Activated T-helper 1 cell treated with anti-CD3 and anti-CD28 coated beads, Interleukin-12 subunit alpha, Interleukin-12 subunit beta, Interleukin-2, Interleukin-4 antibody, amounts not matched to agents 30 ng/mL and 10 ng/mL and 1 ng/mL, durations not matched to agents 14 hours and 24 hours and 36 hours (primary cell): Measurements from ENCODE around the gene CKMT1B. TPM values are rescaled to one million over a fixed set of nuclear protein-coding genes. Genes with fewer than 3 reads are reported as not detected.
"Not testable (repeated sequence)": the region's sequence is repeated elsewhere in the genome, so short reads cannot be mapped to it uniquely, and the experiment has no call there.

ENCODE experiments used
- DNase-seq: peaks from one replicate; pipeline ENCODE4 v3.0.0; 2021; ENCODE audit warnings: low spot score
- H3K27ac Mint-ChIP-seq: one replicate; pipeline ENCODE4 v1.8.0; 2021; ENCODE audit warnings: mild to moderate bottlenecking, mixed read lengths
- H3K27me3 Mint-ChIP-seq: one replicate; pipeline ENCODE4 v1.8.0; 2022; ENCODE audit warnings: mild to moderate bottlenecking, moderate library complexity, mixed read lengths; ENCODE audit not compliant: insufficient read depth
- H3K36me3 Mint-ChIP-seq: one replicate; pipeline ENCODE4 v1.8.0; 2021; ENCODE audit warnings: low read depth, mixed read lengths
- H3K4me1 Mint-ChIP-seq: one replicate; pipeline ENCODE4 v1.8.0; 2021; ENCODE audit warnings: low read depth, mixed read lengths
- H3K4me3 Mint-ChIP-seq: one replicate; pipeline ENCODE4 v1.8.0; 2021; ENCODE audit warnings: mild to moderate bottlenecking, moderate library complexity, mixed read lengths
- H3K9me3 Mint-ChIP-seq: one replicate; pipeline ENCODE4 v1.8.0; 2021; ENCODE audit warnings: mixed read lengths
- intact Hi-C: fragments of 100-400 bp; cut with micrococcal nuclease; formaldehyde crosslinking; loops from one replicate; pipeline ENCODE4 v1.15.1; 2024
- total RNA-seq: library from RNA; stranded (reverse); gene quantifications from 2 replicates; pipeline ENCODE4 v1.2.3, GENCODE V29; 2022

CKMT1B gene
- total RNA-seq, 1 donor from 2014 or later = 0.86 TPM

DNA sequence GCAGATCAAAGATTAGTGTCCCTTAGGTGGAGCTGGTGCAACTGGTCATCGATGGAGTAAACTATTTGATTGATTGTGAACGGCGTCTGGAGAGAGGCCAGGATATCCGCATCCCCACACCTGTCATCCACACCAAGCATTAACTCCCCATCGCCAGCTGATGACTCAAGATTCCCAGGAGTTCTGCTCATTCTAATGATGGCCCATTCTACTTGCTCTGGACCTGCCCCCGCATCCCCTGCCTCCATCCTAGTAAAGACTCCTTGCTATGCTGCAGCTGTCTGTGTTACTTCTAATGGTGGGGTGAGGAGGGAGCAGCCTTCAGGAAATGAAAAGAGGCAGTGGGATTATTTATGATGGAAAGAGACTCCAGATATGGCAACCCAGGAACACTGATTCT lies 5.3 kb downstream of the CKMT1B start:
- H3K36me3 Mint-ChIP-seq, H3K4me1 Mint-ChIP-seq, DNase-seq, intact Hi-C loops, H3K4me3 Mint-ChIP-seq, H3K27ac Mint-ChIP-seq, H3K9me3 Mint-ChIP-seq, H3K27me3 Mint-ChIP-seq: not testable (repeated sequence)

DNA sequence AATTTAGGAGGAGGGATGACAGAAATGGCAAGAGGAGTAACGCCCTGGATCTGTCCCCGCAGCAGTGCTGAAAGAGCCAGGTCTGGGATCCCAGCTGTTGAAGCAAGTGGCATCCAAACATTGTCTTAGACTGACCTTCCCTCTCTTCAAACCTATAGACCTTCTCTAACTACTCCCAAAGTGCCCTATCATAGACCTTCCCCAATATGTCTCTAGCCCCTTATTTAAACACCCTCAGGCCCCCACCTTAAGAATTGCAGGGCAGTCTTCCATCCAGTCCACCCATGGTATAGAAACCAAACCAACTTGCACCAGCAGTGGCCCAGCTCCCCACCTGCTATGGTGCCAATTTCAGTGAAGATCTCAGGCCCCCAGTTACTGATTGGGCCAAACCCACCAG lies 6.4 kb downstream of the CKMT1B start:
- H3K4me3 Mint-ChIP-seq, DNase-seq, H3K9me3 Mint-ChIP-seq, H3K36me3 Mint-ChIP-seq, H3K4me1 Mint-ChIP-seq, H3K27ac Mint-ChIP-seq, intact Hi-C loops, H3K27me3 Mint-ChIP-seq: not testable (repeated sequence)

GRCh38 chr15:43602233-43602632 lies 8.4 kb downstream of the CKMT1B start:
- H3K4me1 Mint-ChIP-seq, H3K27ac Mint-ChIP-seq, H3K9me3 Mint-ChIP-seq, H3K4me3 Mint-ChIP-seq, intact Hi-C loops, DNase-seq, H3K36me3 Mint-ChIP-seq, H3K27me3 Mint-ChIP-seq: not testable (repeated sequence)

DNA sequence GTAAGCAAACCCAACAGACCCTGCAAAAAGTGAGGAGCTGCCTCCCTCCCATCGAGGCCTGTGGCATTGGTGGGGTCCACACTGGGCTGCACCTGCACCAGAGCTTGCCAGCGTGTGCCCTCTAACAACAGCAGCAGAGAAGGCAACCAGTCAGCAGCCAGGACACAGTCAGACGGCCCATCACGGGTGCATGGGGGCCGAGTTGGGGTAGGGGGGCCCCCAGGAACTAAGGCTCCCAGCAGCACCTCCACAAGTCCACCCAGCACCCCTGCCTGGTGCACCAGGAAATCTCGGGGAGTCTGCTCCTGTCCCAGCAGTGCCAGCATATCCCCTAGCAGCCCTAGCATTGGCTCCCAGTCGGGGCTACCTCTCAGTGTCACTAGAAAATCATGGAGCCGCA lies 23.9 kb downstream of the CKMT1B start:
- H3K4me3 Mint-ChIP-seq, H3K4me1 Mint-ChIP-seq, DNase-seq, intact Hi-C loops, H3K9me3 Mint-ChIP-seq, H3K27ac Mint-ChIP-seq, H3K36me3 Mint-ChIP-seq: not testable (repeated sequence)
- peaks cover 13% of the 10 kb centered on the region for H3K27me3 Mint-ChIP-seq

GRCh38 chr15:43618700-43619099 lies 24.9 kb downstream of the CKMT1B start, which contains the start of gene STRC:
Gene STRC, minus strand, starts transcription at chr15:43618800. Its CDS starts 78 bp downstream, at chr15:43618722.
- intact Hi-C loops, DNase-seq, H3K36me3 Mint-ChIP-seq, H3K9me3 Mint-ChIP-seq, H3K27ac Mint-ChIP-seq, H3K4me3 Mint-ChIP-seq, H3K4me1 Mint-ChIP-seq: not testable (repeated sequence)
- peaks cover 13% of the 10 kb centered on the region for H3K27me3 Mint-ChIP-seq

DNA sequence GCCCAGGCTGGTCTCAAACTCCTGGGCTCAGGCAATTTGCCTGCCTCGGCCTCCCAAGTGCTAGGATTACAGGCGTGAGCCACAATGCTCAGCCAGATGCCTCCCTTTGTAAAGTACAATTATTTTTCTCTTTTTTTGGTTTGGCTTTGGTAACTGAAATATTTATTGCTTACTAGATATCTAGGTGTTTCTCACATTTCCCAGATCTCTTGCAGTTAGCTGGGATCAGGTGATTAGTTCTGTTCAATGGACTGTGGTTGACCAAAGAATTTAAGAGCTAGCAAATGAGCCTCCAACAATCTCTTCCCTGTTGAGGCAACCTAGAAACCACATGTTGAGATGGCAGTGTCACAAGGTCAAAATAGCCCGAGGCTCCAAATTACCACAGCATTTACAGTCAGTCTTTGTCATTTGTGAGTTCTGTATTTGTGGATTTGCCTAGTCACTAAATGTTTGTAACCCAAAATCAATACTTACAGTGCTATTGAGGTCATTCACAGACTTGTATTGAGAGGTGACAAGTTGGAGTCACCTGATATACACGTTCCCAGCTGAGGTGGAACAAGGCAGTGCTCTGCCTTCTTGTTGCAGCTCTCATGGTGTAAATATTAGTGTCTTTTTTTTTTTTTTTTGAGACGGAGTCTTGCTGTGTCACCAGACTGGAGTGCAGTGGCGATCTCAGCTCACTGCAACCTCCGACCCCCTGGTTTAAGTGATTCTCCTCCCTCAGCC lies 28.4 kb downstream of the CKMT1B start:
- H3K36me3 Mint-ChIP-seq = not testable (repeated sequence)

DNA sequence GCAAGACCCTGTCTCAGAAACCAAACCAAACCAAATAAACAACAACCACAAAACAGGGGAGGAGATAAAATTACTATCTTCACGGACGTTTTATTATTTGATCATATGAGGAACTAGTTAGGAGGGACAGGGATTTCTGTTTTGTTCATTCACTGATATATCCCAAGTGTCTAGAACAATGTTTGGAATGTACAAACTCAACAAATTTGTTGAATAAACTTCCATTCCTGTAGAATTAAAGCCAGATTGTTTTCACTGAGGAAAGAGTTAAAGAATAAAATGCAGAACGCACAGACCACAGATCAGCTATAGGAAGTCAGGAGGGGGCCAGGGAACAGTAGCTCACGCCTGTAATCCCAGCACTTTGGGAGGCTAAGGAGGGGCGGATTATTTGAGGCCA lies 31.3 kb downstream of the CKMT1B start:
- H3K36me3 Mint-ChIP-seq = no peaks in the 10 kb centered on the region
- intact Hi-C loops = no loop called here
- H3K27ac Mint-ChIP-seq = no peak overlapping the region
- H3K9me3 Mint-ChIP-seq = no peaks in the 10 kb centered on the region
- DNase-seq = no peak
- no peak overlapping the region for H3K4me3 Mint-ChIP-seq
- no peaks in the 10 kb centered on the region for H3K4me1 Mint-ChIP-seq
- peaks cover 9% of the 10 kb centered on the region for H3K27me3 Mint-ChIP-seq

More for the DNA sequence above, 28.4 kb downstream of the CKMT1B start:
- intact Hi-C loops, H3K27ac Mint-ChIP-seq, H3K9me3 Mint-ChIP-seq, H3K4me3 Mint-ChIP-seq, DNase-seq, H3K4me1 Mint-ChIP-seq: not testable (repeated sequence)
- H3K27me3 Mint-ChIP-seq = peaks cover 16% of the 10 kb centered on the region

GRCh38 chr15:43626937-43627336 lies 33.1 kb downstream of the CKMT1B start:
- H3K9me3 Mint-ChIP-seq, H3K4me1 Mint-ChIP-seq, H3K27ac Mint-ChIP-seq, H3K4me3 Mint-ChIP-seq, intact Hi-C loops, DNase-seq, H3K27me3 Mint-ChIP-seq, H3K36me3 Mint-ChIP-seq: not testable (repeated sequence)

- H3K4me3 Mint-ChIP-seq, intact Hi-C loops, H3K36me3 Mint-ChIP-seq, DNase-seq, H3K27me3 Mint-ChIP-seq, H3K4me1 Mint-ChIP-seq, H3K27ac Mint-ChIP-seq, H3K9me3 Mint-ChIP-seq: not testable (repeated sequence)
These were observed 44.8 kb downstream of the CKMT1B start for GRCh38 chr15:43638464-43639204.

Other genes with a start within 250 kb of the CKMT1B start
- gene ZSCAN29, start 223.0 kb upstream of the CKMT1B start, total RNA-seq = 32.9 and 34.9 TPM in 2 replicates
- gene TUBGCP4, start 222.9 kb upstream of the CKMT1B start, total RNA-seq = 46.5 and 47.2 TPM in 2 replicates
- 44.1 and 46.1 TPM in 2 replicates for gene TP53BP1, start 100.9 kb upstream of the CKMT1B start, total RNA-seq
- gene MAP1A, start 76.4 kb upstream of the CKMT1B start, total RNA-seq = 2.2 and 2.3 TPM in 2 replicates
- gene PPIP5K1, start 3.8 kb upstream of the CKMT1B start, total RNA-seq = 64.1 and 74.6 TPM in 2 replicates
- 0.23 and 0.32 TPM in 2 replicates for gene STRC, start 24.8 kb downstream of the CKMT1B start, total RNA-seq
- 8.1 and 8.9 TPM in 2 replicates for gene CATSPER2, start 54.8 kb downstream of the CKMT1B start, total RNA-seq
- gene CKMT1A, start 99.8 kb downstream of the CKMT1B start, total RNA-seq = 0.15 and 0.16 TPM in 2 replicates
- 299 and 303 TPM in 2 replicates for gene PDIA3, start 152.4 kb downstream of the CKMT1B start, total RNA-seq
- 0.41 and 0.73 TPM in 2 replicates for gene ELL3, start 182.9 kb downstream of the CKMT1B start, total RNA-seq
- 531 and 540 TPM in 2 replicates for gene SERF2, start 198.3 kb downstream of the CKMT1B start, total RNA-seq
- gene SERINC4, start 206.2 kb downstream of the CKMT1B start, total RNA-seq = 0.39 and 0.41 TPM in 2 replicates
- 22.0 TPM in 2 replicates for gene HYPK, start 206.6 kb downstream of the CKMT1B start, total RNA-seq
- gene MFAP1, start 230.7 kb downstream of the CKMT1B start, total RNA-seq = 46.4 and 46.6 TPM in 2 replicates
- 71.1 and 75.2 TPM in 2 replicates for gene WDR76, start 233.0 kb downstream of the CKMT1B start, total RNA-seq